ENCODE measurements around the gene BLOC1S4. TPM values are rescaled to one million over a fixed set of nuclear protein-coding genes. Genes with fewer than 3 reads are reported as not detected.

The BLOC1S4 gene
- total RNA-seq, 2 donors from 2014 or later = 16.5 to 17.1 TPM

DNA sequence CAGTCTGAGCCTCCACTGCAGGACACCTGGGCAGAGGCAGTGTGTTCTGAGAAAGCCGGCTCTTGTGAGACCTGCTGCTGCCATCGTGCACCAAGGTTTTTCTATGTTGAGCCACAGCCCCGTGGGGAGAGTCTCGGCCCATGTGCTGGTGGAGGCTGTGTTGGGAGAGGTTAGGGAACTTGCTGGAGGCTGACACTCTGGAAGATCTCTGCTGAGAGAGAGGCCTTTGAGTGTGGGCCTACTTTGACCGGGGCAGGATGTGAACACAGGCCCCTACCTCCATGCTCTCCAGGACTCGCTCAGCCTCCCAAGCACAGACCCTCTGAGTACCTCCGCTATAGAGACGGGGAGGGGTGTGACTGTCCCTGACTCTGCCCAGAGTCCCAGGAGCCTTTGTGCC is 23.6 kb upstream of the BLOC1S4 start:
- DNase-seq (no peak), ATAC-seq (no peak)
- H3K27ac ChIP-seq = no peak overlapping the region

GRCh38 chr4:6692806-6693205 is 23.2 kb upstream of the BLOC1S4 start:
- H3K27ac ChIP-seq = no peak overlapping the region
- WGBS, 2 donors = 66 to 72% methylated on average over 3 of the region's 3 CpGs
- TF ChIP-seq CTCF (IDR thresholded peaks at IDR 0.05) (no peak), POLR2A (IDR thresholded peaks at IDR 0.05) (no peak)
- no peak overlapping the region for H3K4me3 ChIP-seq
- H3K36me3 ChIP-seq (replicated peaks in 1 of 2; ENCODE audit: insufficient read depth in 1 of 2, low read depth in 2 of 2) = no peaks in the 10 kb centered on the region
- intact Hi-C loops (cut with DNase I) = no loop called here
- ATAC-seq (no peak), DNase-seq (no peak)
- peaks cover 9% of the 10 kb centered on the region for H3K4me1 ChIP-seq
- no peaks in the 10 kb centered on the region for H3K9me3 ChIP-seq
- no peaks in the 10 kb centered on the region for H3K27me3 ChIP-seq

More for the DNA sequence above, 23.6 kb upstream of the BLOC1S4 start:
- Histone ChIP-seq H3K27me3 (no peaks in the 10 kb centered on the region), H3K4me3 (no peak overlapping the region), H3K9me3 (no peaks in the 10 kb centered on the region), H3K4me1 (peaks cover 9% of the 10 kb centered on the region), H3K36me3 (replicated peaks in 1 of 2; ENCODE audit: insufficient read depth in 1 of 2, low read depth in 2 of 2) (no peaks in the 10 kb centered on the region)
- intact Hi-C loops (cut with DNase I) = no loop called here
- 80 to 87% methylated on average over 8 of the region's 8 CpGs for WGBS, 2 donors
- TF ChIP-seq POLR2A (IDR thresholded peaks at IDR 0.05) = no peak
- TF ChIP-seq CTCF (IDR thresholded peaks at IDR 0.05) = no peak

DNA sequence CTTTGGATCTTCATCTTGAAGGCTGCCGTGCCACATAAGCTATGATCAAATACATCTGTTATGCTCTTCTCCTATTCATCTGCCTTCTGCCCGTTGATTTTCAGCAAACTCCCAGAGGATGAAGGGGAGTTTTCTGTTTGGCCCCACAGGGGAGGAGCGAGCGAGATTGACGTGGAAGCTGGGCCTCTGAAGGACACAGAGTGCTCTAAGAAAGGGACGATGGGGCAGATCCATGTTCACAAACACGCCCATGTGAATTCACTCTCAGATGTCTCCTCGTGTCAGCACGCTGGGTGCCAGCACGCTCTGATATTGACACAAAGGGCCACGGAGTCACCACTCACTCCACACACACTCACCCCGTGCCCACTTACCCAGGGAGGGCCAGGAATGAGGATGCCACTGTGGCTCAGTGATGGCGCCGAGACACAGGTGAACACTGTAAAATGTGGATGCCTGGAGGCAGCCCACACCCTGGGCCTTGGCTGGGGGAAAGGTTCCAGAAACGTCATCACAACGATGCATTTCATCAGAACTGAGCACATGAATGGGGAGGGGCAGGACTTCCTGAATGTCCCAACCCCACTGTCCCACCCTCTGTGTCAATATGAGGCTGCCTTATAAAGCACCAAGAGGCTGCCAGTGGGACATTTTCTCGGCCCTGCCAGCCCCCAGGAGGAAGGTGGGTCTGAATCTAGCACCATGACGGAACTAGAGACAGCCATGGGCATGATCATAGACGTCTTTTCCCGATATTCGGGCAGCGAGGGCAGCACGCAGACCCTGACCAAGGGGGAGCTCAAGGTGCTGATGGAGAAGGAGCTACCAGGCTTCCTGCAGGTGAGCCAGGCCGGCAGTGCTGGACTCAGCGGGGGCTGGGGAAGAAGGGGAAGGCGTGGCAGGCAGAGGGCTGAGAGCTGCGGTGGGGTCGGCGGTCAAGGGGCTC is 22.5 kb upstream of the BLOC1S4 start, which contains the start of gene S100P:
Gene S100P, plus strand, starts transcription at position 648 of the 946 bp plus-strand sequence. Its CDS starts 55 bp downstream, at position 703.
- DNase-seq (no peak), ATAC-seq (no peak)
- Histone ChIP-seq H3K27me3 (no peaks in the 10 kb centered on the region), H3K4me1 (peaks cover 9% of the 10 kb centered on the region), H3K27ac (no peak within 1 kb of the TSS), H3K36me3 (replicated peaks in 1 of 2; ENCODE audit: insufficient read depth in 1 of 2, low read depth in 2 of 2) (no peaks in the 10 kb centered on the region), H3K9me3 (no peaks in the 10 kb centered on the region), H3K4me3 (no peak within 1 kb of the TSS)
- WGBS, 2 donors = 77 to 82% methylated on average over 20 to 28 of the region's 29 CpGs
- intact Hi-C loops (cut with DNase I) = no loop called here
- TF ChIP-seq CTCF (IDR thresholded peaks at IDR 0.05) = no peak
- no peak for TF ChIP-seq POLR2A (IDR thresholded peaks at IDR 0.05)

DNA sequence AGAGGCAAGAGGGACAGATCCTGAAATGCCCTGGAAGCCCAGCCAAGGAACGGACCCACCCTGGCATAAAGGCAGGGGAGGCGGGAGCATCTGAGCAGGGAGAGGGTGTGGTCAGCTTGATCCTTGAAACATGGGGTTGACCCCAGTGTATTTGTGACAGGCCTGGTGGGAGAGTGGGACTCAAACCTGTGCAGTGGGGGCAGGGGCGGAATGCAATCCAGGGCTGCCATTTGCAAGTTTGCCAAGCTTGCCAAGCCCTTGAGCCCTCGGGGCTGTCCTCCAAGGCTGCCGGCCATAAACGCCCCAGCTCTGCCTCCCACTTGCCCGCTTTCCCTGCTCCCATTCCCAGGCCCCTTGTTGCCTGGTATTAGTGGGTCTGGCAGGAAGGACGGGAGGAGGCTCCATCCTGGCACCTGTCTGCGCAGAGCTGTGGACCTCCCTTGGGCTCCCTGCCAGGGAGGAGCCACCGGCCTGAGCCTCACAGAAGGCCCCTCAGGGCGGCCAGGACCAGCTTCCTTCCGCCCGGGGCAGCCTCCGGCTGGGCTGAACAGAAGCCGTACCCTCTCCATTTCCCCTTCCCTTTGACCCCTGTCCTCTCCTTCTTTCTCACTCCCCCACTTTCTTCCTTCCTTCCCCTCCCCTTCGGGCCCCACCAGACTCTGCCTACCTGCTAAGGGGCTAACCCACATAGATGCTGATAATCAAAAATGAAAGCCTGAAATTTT is 21.6 kb upstream of the BLOC1S4 start:
- H3K9me3 ChIP-seq = no peaks in the 10 kb centered on the region
- TF ChIP-seq POLR2A (IDR thresholded peaks at IDR 0.05) = no peak
- no peak for TF ChIP-seq CTCF (IDR thresholded peaks at IDR 0.05)
- DNase-seq (no peak), ATAC-seq (no peak)
- H3K27me3 ChIP-seq = no peaks in the 10 kb centered on the region
- intact Hi-C loops (cut with DNase I) = no loop called here
- H3K36me3 ChIP-seq (replicated peaks in 1 of 2; ENCODE audit: insufficient read depth in 1 of 2, low read depth in 2 of 2) = no peaks in the 10 kb centered on the region
- no peak overlapping the region for H3K27ac ChIP-seq
- H3K4me1 ChIP-seq = peaks cover 9% of the 10 kb centered on the region
- 71 to 89% methylated on average over 9 to 16 of the region's 16 CpGs for WGBS, 2 donors
- H3K4me3 ChIP-seq = no peak overlapping the region

Data from body of pancreas (tissue), 4 donors.